GM12878 (cell line): ENCODE data around the gene CDC123. TPM values are rescaled to one million over a fixed set of nuclear protein-coding genes. Genes with fewer than 3 reads are reported as not detected.

Source experiments
- ATAC-seq: fragments of 200-7000 bp; cut with Tn5 transposase; 3 replicates; pipeline ENCODE4 v1.9.1; 2020; ENCODE audit warnings: mild to moderate bottlenecking, moderate library complexity
- BruUV-seq: library from RNA; stranded (reverse); fragments of 400-500 nt; replicated peaks from 2 replicates; lab custom pipeline; 2021; lab: Mats Ljungman, UMichigan
- CTCF ChIA-PET: fragments of 300-600 bp; sonication (Branson Sonifier 250); formaldehyde crosslinking; extraction: SDS; loops from one replicate; lab custom pipeline; 2021; ENCODE audit warnings: inconsistent platforms; lab: Yijun Ruan, JAX
- POLR2A ChIA-PET: fragments of 350-600 bp; formaldehyde crosslinking; extraction: SDS; loops from one replicate; lab custom pipeline; 2021; ENCODE audit warnings: inconsistent platforms; lab: Charles Lee
- RAD21 ChIA-PET: fragments of 300-600 bp; sonication (Branson Sonifier 250); formaldehyde crosslinking; loops from one replicate; lab custom pipeline; 2023; ENCODE audit warnings: antibody characterized with exemption; ENCODE audit not compliant: unreplicated experiment; lab: Charles Lee
- SMC1A ChIA-PET: fragments of 300-600 bp; sonication (Branson Sonifier 250); formaldehyde crosslinking; loops from one replicate; lab custom pipeline; 2023; ENCODE audit not compliant: unreplicated experiment, uncharacterized antibody; lab: Charles Lee
- DNase-seq: peaks from one replicate; pipeline ENCODE4 v3.0.0-alpha.2; 2011; ENCODE audit warnings: low read depth, low spot score
- FAIRE-seq: peaks from 3 replicates; lab custom pipeline; 2011; peaks lifted over from hg19 to GRCh38; lab: Jason Lieb, UNC
- H2AFZ ChIP-seq: 2 replicates; pipeline ENCODE4 v1.6.0; 2011; ENCODE audit warnings: low read depth, low read length, control low read depth; ENCODE audit not compliant: control insufficient read depth
- H3K27ac ChIP-seq: 2 replicates; pipeline ENCODE4 v1.5.1; 2011; ENCODE audit warnings: control low read depth; ENCODE audit not compliant: control insufficient read depth, insufficient read depth
- H3K27me3 ChIP-seq, 2 experiments: replicated peaks in 1 of 2; 2 replicates each; pipeline versions ENCODE4 v1.6.0 to v1.6.1; 2011; ENCODE audit warnings: low read length in 1 of 2; ENCODE audit not compliant: control insufficient read depth in 2 of 2, insufficient read depth in 2 of 2
- H3K36me3 ChIP-seq, 2 experiments: 2 replicates each; pipeline ENCODE4 v1.5.1; 2011; ENCODE audit warnings: low read length in 1 of 2; ENCODE audit not compliant: control insufficient read depth in 2 of 2, insufficient read depth in 2 of 2
- H3K4me1 ChIP-seq: 2 replicates; pipeline ENCODE4 v1.6.1; 2011; ENCODE audit warnings: mild to moderate bottlenecking, low read length, moderate library complexity, mixed read lengths; ENCODE audit not compliant: control insufficient read depth, insufficient read depth
- H3K4me2 ChIP-seq: 2 replicates; pipeline ENCODE4 v1.6.0; 2011; ENCODE audit warnings: control low read depth; ENCODE audit not compliant: control insufficient read depth, insufficient read depth
- H3K4me3 ChIP-seq: fragments of 200-600 bp; sonication (generic); 2 replicates; pipeline ENCODE4 v1.5.1; 2016
- H3K79me2 ChIP-seq: 2 replicates; pipeline ENCODE4 v1.6.0; 2011; ENCODE audit warnings: low read length; ENCODE audit not compliant: control insufficient read depth, insufficient read depth
- H3K9ac ChIP-seq: 2 replicates; pipeline ENCODE4 v1.8.0; 2011; ENCODE audit warnings: low read length, control low read depth, mixed read lengths; ENCODE audit not compliant: control insufficient read depth, insufficient read depth
- H3K9me3 ChIP-seq: replicated peaks from 3 replicates; pipeline ENCODE4 v1.5.1; 2011; ENCODE audit warnings: mild to moderate bottlenecking, low read length; ENCODE audit not compliant: control insufficient read depth, insufficient read depth
- H4K20me1 ChIP-seq: 2 replicates; pipeline ENCODE4 v1.6.0; 2011; ENCODE audit not compliant: control insufficient read depth, insufficient read depth
- CEBPZ ChIP-seq: fragments of 150-350 bp; IDR thresholded peaks from 2 replicates; pipeline ENCODE4 v1.6.1; 2016; ENCODE audit warnings: low read depth, low read length
- ESRRA ChIP-seq: IDR thresholded peaks from 2 replicates; pipeline ENCODE4 v1.6.1; 2012; ENCODE audit warnings: mild to moderate bottlenecking, low read length, improper control_type of control experiment
- HDAC2 ChIP-seq: fragments of 200-600 bp; sonication (generic); IDR thresholded peaks from 2 replicates; pipeline ENCODE4 v1.6.1; 2017
- SKIL ChIP-seq: fragments of 450-650 bp; IDR thresholded peaks from 2 replicates; pipeline ENCODE4 v1.6.1; 2017; ENCODE audit warnings: mild to moderate bottlenecking, low read depth, inconsistent platforms; ENCODE audit not compliant: poor library complexity, severe bottlenecking
- SP1 ChIP-seq: IDR thresholded peaks from one replicate; pipeline ENCODE4 v1.6.1; 2011; ENCODE audit warnings: low read depth, low read length
- STAT1 ChIP-seq: fragments of 450-650 bp; conservative IDR thresholded peaks from 2 replicates; pipeline ENCODE4 v1.6.1; 2014; ENCODE audit warnings: antibody characterized with exemption, mild to moderate bottlenecking
- STAT3 ChIP-seq: IDR thresholded peaks from 2 replicates; pipeline ENCODE4 v1.6.1; 2011; ENCODE audit warnings: low read depth, low read length, improper control_type of control experiment
- TCF7 ChIP-seq: IDR thresholded peaks from 2 replicates; pipeline ENCODE4 v1.6.1; 2014; ENCODE audit warnings: antibody characterized with exemption, borderline replicate concordance
- ZNF217 ChIP-seq: fragments of 450-650 bp; IDR thresholded peaks from 2 replicates; pipeline ENCODE4 v1.6.1; 2017; ENCODE audit warnings: antibody characterized with exemption, mild to moderate bottlenecking
- WGBS: methylation state at CpG from one replicate; pipeline ENCODE4 v1.1.6; 2016; ENCODE audit warnings: low lambda C conversion rate; ENCODE audit not compliant: insufficient replicate concordance, insufficient coverage; ENCODE audit errors: missing lambda C conversion rate; 5-methylcytosine and 5-hydroxymethylcytosine counted together
- in situ Hi-C: fragments of 300-500 bp; cut with MboI; formaldehyde crosslinking; loops from 9 replicates; pipeline ENCODE4 v1.14.3; 2018; ENCODE audit warnings: mixed read lengths
- intact Hi-C: fragments of 100-400 bp; cut with micrococcal nuclease; formaldehyde crosslinking; loops from one replicate; pipeline ENCODE4 v1.14.2; 2022; ENCODE audit not compliant: unreplicated experiment
- polyA plus RNA-seq, 11 experiments: library from polyadenylated mRNA; depleted of rRNA in 4 of 11; unstranded in 6 of 11; stranded (reverse) in 5 of 11; fragments of >200 nt; fragmentation: Nextera tagmentation in 4 of 11; fragmentation: Illumina TruSeq in 1 of 11; extraction: Ambion mirVana in 4 of 11; extraction: Trizol in 1 of 11; gene quantifications; 1 replicate in 1 of 11; 2 replicates in 10 of 11; pipeline versions ENCODE4 v1.2.1 to v1.2.3, GENCODE V29; 2011 to 2016; ENCODE audit warnings: inconsistent platforms in 2 of 11, missing spikeins in 2 of 11, low read depth in 1 of 11
- total RNA-seq, 4 experiments: library from RNA; depleted of rRNA in 3 of 4; stranded (reverse); fragments of >200 nt in 3 of 4; fragmentation: Illumina TruSeq in 1 of 4; extraction: Trizol in 1 of 4; gene quantifications; 2 replicates each; pipeline versions ENCODE4 v1.2.1 to v1.2.3, GENCODE V29; 2013 to 2021
- TF ChIP-seq, protein P1 (sequence below): fragments of 450-650 bp; IDR thresholded peaks from 2 replicates; pipeline ENCODE4 v1.6.1; 2016; ENCODE audit warnings: mild to moderate bottlenecking

CDC123 gene
- total and polyA plus RNA-seq, 10 of the 15 experiments (the other 5 are each of a cell fraction or from before 2014, with no cell fraction given): 128 to 360 (median 209) TPM

DNA sequence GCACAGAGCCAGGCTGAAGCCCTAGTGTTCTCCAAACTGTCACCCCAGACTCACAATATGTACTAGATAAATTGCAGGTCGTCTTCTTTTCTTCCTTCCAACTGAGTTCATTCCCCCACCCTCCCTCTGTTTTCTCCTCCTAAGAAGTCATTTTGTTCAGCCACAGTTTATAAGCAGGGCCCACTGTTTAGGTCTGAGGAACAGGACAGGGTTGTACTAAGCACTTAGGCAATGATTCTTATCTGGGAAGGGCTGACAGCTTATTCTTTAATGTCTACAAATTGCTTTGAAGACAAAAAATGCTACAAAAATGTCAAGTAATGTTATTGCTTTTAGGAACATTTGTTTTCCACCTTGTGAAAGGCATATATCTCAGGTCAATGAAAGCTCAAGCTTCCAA lies 59.1 kb downstream of the CDC123 start:
- H3K4me3 ChIP-seq: no peak overlapping the region
- H4K20me1 ChIP-seq: no peaks in the 10 kb centered on the region
- CTCF ChIA-PET: interaction anchor here (0.7 to 1.2 kb wide), 2 partner anchors 640 to 647 kb away, joined by 3 read pairs; no protein-coding TSS in a partner anchor
- H3K4me2 ChIP-seq: no peak overlapping the region
- H3K79me2 ChIP-seq: no peaks in the 10 kb centered on the region
- FAIRE-seq (no peak), ATAC-seq (no peak), DNase-seq (no peak)
- 30% methylated on average over 1 of the region's 1 CpG for WGBS
- intact Hi-C loops: no loop called here
- H3K9me3 ChIP-seq: no peaks in the 10 kb centered on the region
- no peak for TF ChIP-seq SP1
- no peak for TF ChIP-seq STAT1
- no peak overlapping the region for H2AFZ ChIP-seq
- POLR2A ChIA-PET: interaction anchor here (0.6 kb wide), 1 partner anchor 101 kb away, joined by 4 read pairs; no protein-coding TSS in a partner anchor
- H3K27ac ChIP-seq: no peak overlapping the region
- peaks cover 0 to 5% of the 10 kb centered on the region in 2 experiments; a peak in 1 of 4 replicates for H3K36me3 ChIP-seq
- no peak overlapping the region for H3K9ac ChIP-seq
- BruUV-seq: no TSS peak
- in situ Hi-C loops: no loop called here
- H3K4me1 ChIP-seq: no peaks in the 10 kb centered on the region
- no peaks in the 10 kb centered on the region for H3K27me3 ChIP-seq
- RAD21 ChIA-PET: interaction anchor here (1.0 kb wide), 1 partner anchor 401 kb away, joined by 3 read pairs; no protein-coding TSS in a partner anchor
- SMC1A ChIA-PET: interaction anchor here (0.7 to 1.6 kb wide), 2 partner anchors 402 to 406 kb away, joined by 3 to 7 read pairs; no protein-coding TSS in a partner anchor

DNA sequence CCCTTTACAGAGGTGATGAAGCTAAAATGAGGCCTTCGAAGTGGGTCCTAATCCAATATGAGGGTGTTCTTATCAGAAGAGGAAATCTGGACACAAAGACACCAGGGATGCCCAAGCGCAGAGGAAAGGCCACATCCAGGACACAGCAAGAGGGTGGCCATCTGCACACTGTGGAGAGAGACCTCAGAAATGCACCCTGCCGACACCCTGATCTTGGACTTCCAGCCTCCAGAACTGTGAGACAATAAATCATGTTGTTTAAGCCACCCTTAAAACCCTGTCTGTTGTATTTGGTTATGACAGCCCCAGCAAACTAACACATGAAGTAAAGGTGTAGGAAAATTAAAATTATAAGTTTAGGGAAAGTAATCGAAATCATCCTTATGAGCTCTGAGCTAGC lies 64.0 kb downstream of the CDC123 start:
- H4K20me1 ChIP-seq: no peaks in the 10 kb centered on the region
- RAD21 ChIA-PET: interaction anchor here (0.6 to 1.1 kb wide), 2 partner anchors 224 to 278 kb away, joined by 4 read pairs; no protein-coding TSS in a partner anchor
- H3K9ac ChIP-seq: no peak overlapping the region
- 98% methylated on average over 4 of the region's 4 CpGs for WGBS
- H3K79me2 ChIP-seq: no peaks in the 10 kb centered on the region
- DNase-seq (no peak), ATAC-seq (no peak), FAIRE-seq (no peak)
- in situ Hi-C loops (loop anchor here (5.0 kb wide), 1 partner anchor 397 kb away; no protein-coding TSS in a partner anchor), intact Hi-C loops (no loop called here)
- CTCF ChIA-PET: interaction anchor here (0.8 to 5.8 kb wide), 4 partner anchors 11 to 450 kb away, joined by 3 to 35 read pairs (median 8); no protein-coding TSS in a partner anchor
- H3K9me3 ChIP-seq: no peaks in the 10 kb centered on the region
- peaks cover 13% of the 10 kb centered on the region for H3K4me1 ChIP-seq
- SMC1A ChIA-PET: interaction anchor here (0.7 to 1.4 kb wide), 4 partner anchors 19 to 273 kb away, joined by 3 read pairs; no protein-coding TSS in a partner anchor
- no peak overlapping the region for H3K4me2 ChIP-seq
- H3K4me3 ChIP-seq: no peak overlapping the region
- H3K36me3 ChIP-seq: no peaks in the 10 kb centered on the region
- H2AFZ ChIP-seq: no peak overlapping the region
- POLR2A ChIA-PET: interaction anchor here (0.6 kb wide), 1 partner anchor 114 kb away, joined by 4 read pairs; no protein-coding TSS in a partner anchor
- no TSS peak for BruUV-seq
- no peak overlapping the region for H3K27ac ChIP-seq
- H3K27me3 ChIP-seq: no peaks in the 10 kb centered on the region
- TF ChIP-seq ESRRA: no peak
- TF ChIP-seq TCF7: no peak
- no peak for TF ChIP-seq HDAC2
- TF ChIP-seq, protein P1, sequence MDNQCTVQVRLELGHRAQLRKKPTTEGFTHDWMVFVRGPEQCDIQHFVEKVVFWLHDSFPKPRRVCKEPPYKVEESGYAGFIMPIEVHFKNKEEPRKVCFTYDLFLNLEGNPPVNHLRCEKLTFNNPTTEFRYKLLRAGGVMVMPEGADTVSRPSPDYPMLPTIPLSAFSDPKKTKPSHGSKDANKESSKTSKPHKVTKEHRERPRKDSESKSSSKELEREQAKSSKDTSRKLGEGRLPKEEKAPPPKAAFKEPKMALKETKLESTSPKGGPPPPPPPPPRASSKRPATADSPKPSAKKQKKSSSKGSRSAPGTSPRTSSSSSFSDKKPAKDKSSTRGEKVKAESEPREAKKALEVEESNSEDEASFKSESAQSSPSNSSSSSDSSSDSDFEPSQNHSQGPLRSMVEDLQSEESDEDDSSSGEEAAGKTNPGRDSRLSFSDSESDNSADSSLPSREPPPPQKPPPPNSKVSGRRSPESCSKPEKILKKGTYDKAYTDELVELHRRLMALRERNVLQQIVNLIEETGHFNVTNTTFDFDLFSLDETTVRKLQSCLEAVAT: no peak
- TF ChIP-seq STAT3: no peak
- TF ChIP-seq CEBPZ: no peak
- no peak for TF ChIP-seq ZNF217
- TF ChIP-seq SKIL: no peak
